Ascending aorta (tissue), 2 donors: ENCODE data around the gene TRAM2. TPM values are rescaled to one million over a fixed set of nuclear protein-coding genes. Genes with fewer than 3 reads are reported as not detected.
"Not testable (repeated sequence)": the region's sequence is repeated elsewhere in the genome, so short reads cannot be mapped to it uniquely, and the experiment has no call there.

Experiments used
- DNase-seq, 2 donors: peaks; one replicate each; pipeline ENCODE4 v3.0.0-alpha.2; 2019; ENCODE audit warnings: low spot score in 2 of 2
- H3K27ac ChIP-seq, 2 donors: fragments of 200-600 bp; sonication (generic); one replicate each; pipeline ENCODE4 v1.5.1; 2016 to 2017; ENCODE audit warnings: mild to moderate bottlenecking in 1 of 2
- H3K27me3 ChIP-seq: fragments of 200-600 bp; sonication (generic); one replicate; pipeline ENCODE4 v1.5.1; 2017
- H3K36me3 ChIP-seq, 2 donors: fragments of 200-600 bp; sonication (generic); one replicate each; pipeline ENCODE4 v1.5.1; 2016
- H3K4me1 ChIP-seq, 2 donors: fragments of 200-600 bp; sonication (generic); one replicate each; pipeline ENCODE4 v1.5.1; 2016 to 2017; ENCODE audit warnings: mild to moderate bottlenecking in 1 of 2
- H3K4me3 ChIP-seq, 2 donors: fragments of 200-600 bp; sonication (generic); one replicate each; pipeline ENCODE4 v1.5.1; 2016 to 2017; ENCODE audit warnings: mild to moderate bottlenecking in 1 of 2
- H3K9me3 ChIP-seq, 2 donors: fragments of 200-600 bp; sonication (generic); one replicate each; pipeline ENCODE4 v1.5.1; 2016
- CTCF ChIP-seq, 3 experiments: fragments of 200-600 bp in 2 of 3; fragments of 450-650 bp in 1 of 3; sonication (generic) in 2 of 3; IDR thresholded peaks; one replicate each; pipeline ENCODE4 v1.5.1; 2016 to 2019; ENCODE audit warnings: antibody characterized with exemption in 3 of 3, mild to moderate bottlenecking in 1 of 3, moderate library complexity in 1 of 3
- intact Hi-C: fragments of 100-400 bp; cut with DNase I; formaldehyde crosslinking; loops from one replicate; pipeline ENCODE4 v1.15.1; 2023
- total RNA-seq: library from RNA; depleted of rRNA; stranded (reverse); fragments of >200 nt; gene quantifications from one replicate; pipeline ENCODE4 v1.1.0, GENCODE V29; 2016

TRAM2 gene
- total RNA-seq, 1 donor from 2014 or later = 32.6 TPM

DNA sequence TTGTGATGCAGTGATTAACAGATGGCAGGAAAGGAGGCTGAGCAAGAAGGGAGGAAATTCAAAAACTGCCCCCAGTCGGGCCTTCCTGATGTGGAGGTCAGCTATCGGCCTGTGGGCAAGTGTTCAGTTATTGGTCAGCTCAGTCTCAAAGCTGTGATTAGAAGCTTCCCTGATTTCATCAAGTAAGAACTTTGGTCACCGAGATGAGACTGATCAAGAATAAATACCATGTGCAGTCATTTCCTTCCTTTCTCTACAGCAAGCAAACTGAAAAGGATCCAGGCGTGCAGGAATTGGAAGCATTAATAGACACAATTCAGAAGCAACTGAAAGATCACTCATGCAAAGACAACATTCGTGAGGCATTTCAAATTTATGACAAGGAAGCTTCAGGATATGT, 87.0 kb downstream of the TRAM2 start:
- H3K9me3 ChIP-seq = no peaks in the 10 kb centered on the region
- DNase-seq = no peak
- H3K36me3 ChIP-seq = no peaks in the 10 kb centered on the region
- no peaks in the 10 kb centered on the region for H3K27me3 ChIP-seq
- intact Hi-C loops = no loop called here
- H3K27ac ChIP-seq = no peak overlapping the region
- no peaks in the 10 kb centered on the region for H3K4me1 ChIP-seq
- TF ChIP-seq CTCF (IDR thresholded peaks at IDR 0.05) = no peak
- H3K4me3 ChIP-seq = no peak overlapping the region

DNA sequence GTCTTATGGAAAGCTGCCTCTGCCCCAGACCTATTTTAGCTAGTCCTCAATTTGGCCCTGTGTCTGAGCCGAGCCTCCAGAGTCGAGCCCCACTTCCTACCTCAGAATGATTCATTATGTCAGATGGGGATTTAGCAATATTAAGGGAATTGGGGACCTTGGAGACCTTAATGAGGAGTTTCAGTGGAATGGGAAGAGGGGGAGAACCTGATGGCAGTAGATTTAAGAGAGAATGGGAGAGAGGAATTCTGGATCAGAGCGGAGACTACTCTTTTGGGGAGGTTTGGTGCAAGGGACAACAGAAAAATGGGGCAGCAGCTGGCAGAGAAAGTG, 93.2 kb downstream of the TRAM2 start:
- intact Hi-C loops = no loop called here
- H3K4me1 ChIP-seq = no peaks in the 10 kb centered on the region
- no peaks in the 10 kb centered on the region for H3K36me3 ChIP-seq
- no peak overlapping the region for H3K4me3 ChIP-seq
- no peaks in the 10 kb centered on the region for H3K27me3 ChIP-seq
- H3K27ac ChIP-seq = no peak overlapping the region
- no peak for DNase-seq
- no peak for TF ChIP-seq CTCF (IDR thresholded peaks at IDR 0.05)
- no peaks in the 10 kb centered on the region for H3K9me3 ChIP-seq

DNA sequence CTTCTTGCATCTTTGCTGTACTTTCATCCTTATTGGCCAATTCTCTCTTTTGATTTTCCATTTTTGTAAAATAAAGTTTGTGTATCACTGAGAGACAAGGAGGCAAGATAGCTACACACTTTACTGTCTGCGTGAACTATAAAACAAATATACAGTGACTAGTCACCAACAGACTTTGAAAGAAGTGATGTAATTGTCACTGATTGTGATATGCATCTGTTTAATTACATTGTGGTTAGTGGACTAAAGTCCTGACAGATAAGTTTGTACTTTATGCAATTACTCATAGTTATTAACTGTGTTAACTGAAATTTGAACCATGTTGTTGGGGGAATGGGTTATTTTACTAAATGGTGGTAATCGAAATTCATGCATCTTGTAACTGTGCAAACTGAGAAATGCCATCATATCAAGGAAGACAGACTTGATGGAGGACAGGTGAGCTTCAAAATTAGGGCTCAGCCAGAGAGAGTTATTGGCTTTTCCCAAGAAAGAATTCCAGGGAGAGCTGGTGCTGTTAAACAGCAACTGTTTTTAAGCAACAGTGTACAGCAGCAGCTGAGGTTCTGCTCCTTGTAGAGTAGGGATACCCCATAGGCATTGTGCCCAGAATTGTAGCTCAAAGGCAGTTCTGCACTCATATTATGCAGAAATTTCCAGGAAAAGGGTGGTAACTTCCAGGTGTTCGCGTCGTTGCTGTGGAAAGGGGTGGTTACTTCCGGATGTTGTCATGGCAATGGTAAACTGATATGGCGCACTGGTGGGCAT, 93.8 kb downstream of the TRAM2 start:
- Histone ChIP-seq H3K4me3 (no peak overlapping the region), H3K36me3 (no peaks in the 10 kb centered on the region), H3K4me1 (no peaks in the 10 kb centered on the region), H3K27ac (no peak overlapping the region), H3K27me3 (no peaks in the 10 kb centered on the region), H3K9me3 (no peaks in the 10 kb centered on the region)
- TF ChIP-seq CTCF (IDR thresholded peaks at IDR 0.05) = no peak
- no peak for DNase-seq
- intact Hi-C loops = no loop called here

DNA sequence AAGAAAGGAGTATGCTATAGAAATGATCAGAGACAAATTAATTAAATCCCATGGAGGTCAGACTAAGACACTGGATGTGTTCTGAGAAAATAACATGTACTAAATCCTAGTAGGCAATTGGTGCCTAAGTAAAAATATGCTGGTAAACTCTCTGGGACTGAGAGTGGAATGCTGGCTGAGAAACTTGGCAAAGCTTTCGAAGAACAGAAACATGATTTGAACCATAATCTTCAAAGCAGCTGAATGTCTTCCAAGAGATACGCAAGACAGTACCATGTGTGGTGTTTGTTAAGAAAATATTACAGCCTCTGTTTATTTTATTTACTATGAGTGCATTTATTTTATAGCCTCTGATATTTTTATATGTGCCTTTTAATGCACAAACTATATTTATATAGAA, 101.6 kb downstream of the TRAM2 start:
- H3K4me1 ChIP-seq = no peaks in the 10 kb centered on the region
- H3K36me3 ChIP-seq = no peaks in the 10 kb centered on the region
- H3K9me3 ChIP-seq = no peaks in the 10 kb centered on the region
- no peak overlapping the region for H3K27ac ChIP-seq
- intact Hi-C loops = no loop called here
- no peak for DNase-seq
- no peaks in the 10 kb centered on the region for H3K27me3 ChIP-seq
- no peak for TF ChIP-seq CTCF (IDR thresholded peaks at IDR 0.05)
- no peak overlapping the region for H3K4me3 ChIP-seq

GRCh38 chr6:52474173-52474572, 102.7 kb downstream of the TRAM2 start:
- intact Hi-C loops = no loop called here

GRCh38 chr6:52461194-52461593, 115.7 kb downstream of the TRAM2 start:
- DNase-seq = not testable (repeated sequence)

More at GRCh38 chr6:52474173-52474572, 102.7 kb downstream of the TRAM2 start:
- DNase-seq = no peak
- no peak overlapping the region for H3K27ac ChIP-seq
- H3K36me3 ChIP-seq = no peaks in the 10 kb centered on the region
- no peaks in the 10 kb centered on the region for H3K27me3 ChIP-seq
- H3K9me3 ChIP-seq = no peaks in the 10 kb centered on the region
- no peaks in the 10 kb centered on the region for H3K4me1 ChIP-seq
- no peak for TF ChIP-seq CTCF (IDR thresholded peaks at IDR 0.05)
- no peak overlapping the region for H3K4me3 ChIP-seq

More at GRCh38 chr6:52461194-52461593, 115.7 kb downstream of the TRAM2 start:
- H3K4me1 ChIP-seq, H3K9me3 ChIP-seq, H3K27me3 ChIP-seq, H3K4me3 ChIP-seq, H3K27ac ChIP-seq, intact Hi-C loops, H3K36me3 ChIP-seq: not testable (repeated sequence)
